HL-60 (cell line): ENCODE results near the gene PA2G4.

Experiments
- CTCF ChIP-seq: IDR thresholded peaks from one replicate; pipeline ENCODE4 v1.5.1; 2011; ENCODE audit warnings: low read length, control low read depth, inconsistent platforms; ENCODE audit not compliant: insufficient read depth
- POLR2AphosphoS5 ChIP-seq: IDR thresholded peaks from 2 replicates; pipeline ENCODE4 v1.6.1; 2012; ENCODE audit warnings: low read depth
- REST ChIP-seq: IDR thresholded peaks from 2 replicates; pipeline ENCODE4 v1.6.1; 2012; ENCODE audit warnings: low read depth; ENCODE audit not compliant: insufficient replicate concordance

GRCh38 chr12:56141946-56142784 is 37.8 kb downstream of the PA2G4 start:
- TF ChIP-seq POLR2AphosphoS5 (no peak), CTCF (no peak), REST (no peak)
